Endothelial cell of umbilical vein (primary cell): ENCODE data around the gene STC2. TPM values are rescaled to one million over a fixed set of nuclear protein-coding genes. Genes with fewer than 3 reads are reported as not detected.

Experiments
- BruUV-seq: library from RNA; stranded (reverse); fragments of 400-500 nt; replicated peaks from 2 replicates; lab custom pipeline; 2021; lab: Mats Ljungman, UMichigan
- CTCF ChIA-PET: fragments of 300-600, 350-600 bp; sonication (Branson Sonifier 250); formaldehyde crosslinking; loops from one replicate; lab custom pipeline; 2021; ENCODE audit warnings: antibody characterized with exemption, inconsistent platforms; lab: Charles Lee
- POLR2A ChIA-PET: fragments of 300-600, 350-600 bp; sonication (Branson Sonifier 250); formaldehyde crosslinking; loops from one replicate; lab custom pipeline; 2021; ENCODE audit warnings: antibody characterized with exemption, inconsistent platforms; lab: Charles Lee
- DNase-seq: peaks from one replicate; pipeline ENCODE4 v3.0.0-alpha.2; 2011; ENCODE audit warnings: low read depth, low spot score
- FAIRE-seq: peaks from 2 replicates; lab custom pipeline; 2011; peaks lifted over from hg19 to GRCh38; lab: Jason Lieb, UNC
- H2AFZ ChIP-seq: 2 replicates; pipeline ENCODE4 v1.6.0; 2012; ENCODE audit warnings: low read depth, low read length, control low read depth, inconsistent platforms
- H3K27ac ChIP-seq: 2 replicates; pipeline ENCODE4 v1.5.1; 2011; ENCODE audit warnings: low read depth, mild to moderate bottlenecking, control low read depth, low read length, moderate library complexity; ENCODE audit not compliant: insufficient read depth
- H3K27me3 ChIP-seq, 2 experiments: 2 replicates each; pipeline versions ENCODE4 v1.6.0 to v1.6.1; 2011; ENCODE audit warnings: low read length in 2 of 2, mixed read lengths in 1 of 2; ENCODE audit not compliant: control insufficient read depth in 2 of 2, insufficient read depth in 2 of 2
- H3K36me3 ChIP-seq, 2 experiments: 2 replicates in 1 of 2; 3 replicates in 1 of 2; pipeline ENCODE4 v1.5.1; 2011; ENCODE audit warnings: low read length in 2 of 2, mild to moderate bottlenecking in 1 of 2, moderate library complexity in 1 of 2; ENCODE audit not compliant: control insufficient read depth in 2 of 2, insufficient read depth in 2 of 2; ENCODE audit errors: extremely low read depth in 1 of 2
- H3K4me1 ChIP-seq: 3 replicates; pipeline ENCODE4 v1.5.1; 2011; ENCODE audit warnings: mild to moderate bottlenecking, low read length; ENCODE audit not compliant: control insufficient read depth, insufficient read depth; ENCODE audit errors: extremely low read depth
- H3K4me2 ChIP-seq: 2 replicates; pipeline ENCODE4 v1.6.1; 2011; ENCODE audit warnings: low read length, control low read depth, mixed read lengths; ENCODE audit not compliant: insufficient read depth
- H3K4me3 ChIP-seq, 3 experiments: fragments of 200-600 bp in 1 of 3; sonication (generic), shearing (Covaris generic) in 1 of 3; replicated peaks in 1 of 3; 2 replicates each; pipeline ENCODE4 v1.5.1; 2011 to 2016; ENCODE audit warnings: control low read depth in 3 of 3, low read length in 3 of 3, mild to moderate bottlenecking in 2 of 3, inconsistent platforms in 1 of 3, low read depth in 1 of 3, moderate library complexity in 1 of 3; ENCODE audit not compliant: insufficient read depth in 1 of 3
- H3K79me2 ChIP-seq: 2 replicates; pipeline ENCODE4 v1.6.0; 2012; ENCODE audit warnings: low read length, inconsistent platforms; ENCODE audit not compliant: control insufficient read depth, insufficient read depth
- H3K9ac ChIP-seq: replicated peaks from 2 replicates; pipeline ENCODE3; 2011; ENCODE audit warnings: low read length, control low read depth; ENCODE audit not compliant: insufficient read depth; ENCODE audit errors: extremely low read depth
- H3K9me1 ChIP-seq: replicated peaks from 3 replicates; pipeline ENCODE4 v1.6.0; 2011; ENCODE audit warnings: mild to moderate bottlenecking, low read length; ENCODE audit not compliant: control insufficient read depth, insufficient read depth; ENCODE audit errors: extremely low read depth
- H3K9me3 ChIP-seq: replicated peaks from 2 replicates; pipeline ENCODE4 v1.5.1; 2012; ENCODE audit warnings: low read length, inconsistent platforms; ENCODE audit not compliant: control insufficient read depth, insufficient read depth
- H4K20me1 ChIP-seq: replicated peaks from 2 replicates; pipeline ENCODE3; 2011; ENCODE audit warnings: mild to moderate bottlenecking, low read length; ENCODE audit not compliant: control insufficient read depth, insufficient read depth; ENCODE audit errors: extremely low read depth
- CTCF ChIP-seq, 2 donors: IDR thresholded peaks; 1 replicate in 1 of 2; 2 replicates in 1 of 2; pipeline ENCODE4 v1.5.1; 2011; ENCODE audit warnings: low read length in 2 of 2, mild to moderate bottlenecking in 2 of 2, moderate library complexity in 2 of 2, control low read depth in 1 of 2, inconsistent platforms in 1 of 2, low read depth in 1 of 2; ENCODE audit not compliant: insufficient read depth in 1 of 2; ENCODE audit errors: extremely low read depth in 1 of 2
- EZH2 ChIP-seq: IDR thresholded peaks from 2 replicates; pipeline ENCODE4 v1.6.1; 2012; ENCODE audit warnings: borderline replicate concordance, low read depth, mild to moderate bottlenecking, moderate library complexity, low read length, inconsistent platforms; ENCODE audit not compliant: severe bottlenecking
- FOS ChIP-seq: IDR thresholded peaks from 2 replicates; pipeline ENCODE4 v1.6.1; 2011; ENCODE audit warnings: mild to moderate bottlenecking, low read length, moderate library complexity, borderline replicate concordance; ENCODE audit not compliant: insufficient read depth
- GATA2 ChIP-seq: IDR thresholded peaks from 2 replicates; pipeline ENCODE4 v1.7.0; 2011; ENCODE audit warnings: low read depth, mild to moderate bottlenecking, moderate library complexity, mixed read lengths, low read length; ENCODE audit not compliant: insufficient read length, insufficient read depth
- JUN ChIP-seq: IDR thresholded peaks from 2 replicates; pipeline ENCODE4 v1.6.1; 2011; ENCODE audit warnings: borderline replicate concordance, low read depth; ENCODE audit not compliant: insufficient read length, insufficient read depth
- MAX ChIP-seq: IDR thresholded peaks from 2 replicates; pipeline ENCODE4 v1.6.1; 2011; ENCODE audit not compliant: insufficient read depth, insufficient read length
- MYC ChIP-seq: IDR thresholded peaks from one replicate; pipeline ENCODE4 v1.6.1; 2011; ENCODE audit warnings: mild to moderate bottlenecking, low read depth, low read length
- POLR2A ChIP-seq: IDR thresholded peaks from 2 replicates; pipeline ENCODE4 v1.6.1; 2012; ENCODE audit warnings: low read depth, mild to moderate bottlenecking, control low read depth, low read length
- POLR2AphosphoS5 ChIP-seq: IDR thresholded peaks from 2 replicates; pipeline ENCODE4 v1.6.1; 2012; ENCODE audit warnings: low read depth, mild to moderate bottlenecking, control low read depth, low read length, moderate library complexity; ENCODE audit not compliant: insufficient read depth
- dilution Hi-C: fragments of 300-500 bp; cut with MboI; formaldehyde crosslinking; loops from one replicate; pipeline ENCODE4 v1.15.0; 2019; ENCODE audit warnings: low sequenced_read_pairs; ENCODE audit not compliant: extremely low pct_ligation_motif_present
- intact Hi-C: fragments of 100-400 bp; cut with micrococcal nuclease; formaldehyde crosslinking; loops from one replicate; pipeline ENCODE4 v1.10.0; 2022
- polyA plus RNA-seq, 4 experiments: library from polyadenylated mRNA; depleted of rRNA in 3 of 4; stranded (reverse) in 3 of 4; unstranded in 1 of 4; fragments of >200 nt; gene quantifications; 2 replicates each; pipeline versions ENCODE4 v1.2.1 to v1.2.3, GENCODE V29; 2011 to 2012; ENCODE audit warnings: missing spikeins in 1 of 4
- total RNA-seq: library from RNA; stranded (reverse); gene quantifications from 2 replicates; pipeline ENCODE4 v1.2.3, GENCODE V29; 2021

The STC2 gene
- total and polyA plus RNA-seq, 2 donors (not counting 3 experiments of a cell fraction or from before 2014, with no cell fraction given) = 19.0 to 26.9 TPM

- no TSS peak for BruUV-seq
- CTCF ChIA-PET = interaction anchor here (1.1 to 2.5 kb wide), 4 partner anchors 8 to 32 kb away, joined by 3 to 16 read pairs (median 3); no protein-coding TSS in a partner anchor
- H2AFZ ChIP-seq = no peak overlapping the region
- no peaks in the 10 kb centered on the region for H3K9me1 ChIP-seq
- H3K4me2 ChIP-seq = no peak overlapping the region
- H3K79me2 ChIP-seq = no peaks in the 10 kb centered on the region
- no peak for TF ChIP-seq MAX
- no peak for TF ChIP-seq EZH2
- no peak for TF ChIP-seq POLR2A
- TF ChIP-seq MYC = no peak
- TF ChIP-seq FOS = no peak
- no peak for TF ChIP-seq GATA2
- TF ChIP-seq JUN = no peak
- no peak for TF ChIP-seq CTCF (IDR thresholded peaks at IDR 0.05; ENCODE audit: extremely low read depth in 1 of 2, insufficient read depth in 1 of 2, low read depth in 1 of 2, low read length in 2 of 2)
- TF ChIP-seq POLR2AphosphoS5 = no peak
- H3K27ac ChIP-seq = no peak overlapping the region
- H3K27me3 ChIP-seq = no peaks in the 10 kb centered on the region
- POLR2A ChIA-PET = no interaction called here
- DNase-seq = no peak
- dilution Hi-C loops = no loop called here
- H3K4me3 ChIP-seq = no peak overlapping the region
- H3K9me3 ChIP-seq = no peaks in the 10 kb centered on the region
- no peak for FAIRE-seq
- no peaks in the 10 kb centered on the region for H3K36me3 ChIP-seq
- no peaks in the 10 kb centered on the region for H4K20me1 ChIP-seq
- peaks cover 13% of the 10 kb centered on the region for H3K4me1 ChIP-seq
- intact Hi-C loops = no loop called here
- H3K9ac ChIP-seq = no peak overlapping the region
Observed at GRCh38 chr5:173299820-173300219, 28.4 kb downstream of the STC2 start.
